HUDEP-2 (cell line): ENCODE results near the gene MAML2.

ENCODE experiments used
- DNase-seq, 76 experiments: peaks; one replicate each; lab custom pipeline; 2025; ENCODE audit not compliant: unreplicated experiment in 76 of 76; lab: John Stamatoyannopoulos, UW

The MAML2 gene

GRCh38 chr11:96110302-96110701 is 232.7 kb downstream of the MAML2 start:
- DNase-seq = no peak

GRCh38 chr11:96109331-96110030 is 233.5 kb downstream of the MAML2 start:
- no peak for DNase-seq

GRCh38 chr11:96107143-96107824 is 235.7 kb downstream of the MAML2 start:
- no peak for DNase-seq

- no peak for DNase-seq
Observed at GRCh38 chr11:96106645-96107044, 236.3 kb downstream of the MAML2 start.

GRCh38 chr11:96105944-96106343 is 237.1 kb downstream of the MAML2 start:
- no peak for DNase-seq

- DNase-seq = no peak
Observed at GRCh38 chr11:96105197-96105895, 237.6 kb downstream of the MAML2 start.

GRCh38 chr11:96104496-96104895 is 238.5 kb downstream of the MAML2 start:
- peak in 1 of 76 experiments; percentile 16 for DNase-seq

GRCh38 chr11:96103721-96104120 is 239.3 kb downstream of the MAML2 start:
- DNase-seq = no peak

GRCh38 chr11:96103102-96103501 is 239.9 kb downstream of the MAML2 start:
- DNase-seq = peak in 1 of 76 experiments; percentile 4

GRCh38 chr11:96102664-96103078 is 240.3 kb downstream of the MAML2 start:
- DNase-seq = no peak

GRCh38 chr11:96101146-96101545 is 241.8 kb downstream of the MAML2 start:
- DNase-seq = no peak

GRCh38 chr11:96098511-96099241 is 244.3 kb downstream of the MAML2 start:
- no peak for DNase-seq

- no peak for DNase-seq
Observed at GRCh38 chr11:96097844-96098421, 245.1 kb downstream of the MAML2 start.

GRCh38 chr11:96096360-96096759 is 246.6 kb downstream of the MAML2 start:
- DNase-seq = no peak

GRCh38 chr11:96095884-96096303 is 247.1 kb downstream of the MAML2 start:
- no peak for DNase-seq

GRCh38 chr11:96094156-96094555 is 248.8 kb downstream of the MAML2 start:
- DNase-seq = peak in 1 of 76 experiments; percentile 3

GRCh38 chr11:96092511-96092910 is 250.5 kb downstream of the MAML2 start:
- no peak for DNase-seq

- DNase-seq = peak in 5 of 76 experiments; percentile 2 to 13 (median 5)
Observed at GRCh38 chr11:96091476-96091875, 251.5 kb downstream of the MAML2 start.

GRCh38 chr11:96090711-96091110 is 252.3 kb downstream of the MAML2 start:
- no peak for DNase-seq

- no peak for DNase-seq
Observed at GRCh38 chr11:96088914-96089313, 254.1 kb downstream of the MAML2 start.

GRCh38 chr11:96086111-96086510 is 256.9 kb downstream of the MAML2 start:
- no peak for DNase-seq
